Frontal cortex (tissue), 4 donors: ENCODE data around the gene LIPN. TPM values are rescaled to one million over a fixed set of nuclear protein-coding genes. Genes with fewer than 3 reads are reported as not detected.
"Not testable (repeated sequence)": the region's sequence is repeated elsewhere in the genome, so short reads cannot be mapped to it uniquely, and the experiment has no call there.

ENCODE experiments used
- DNase-seq, 2 donors: peaks; one replicate each; pipeline ENCODE4 v3.0.0; 2012; ENCODE audit warnings: low spot score in 2 of 2
- FAIRE-seq: peaks from 2 replicates; lab custom pipeline; 2012; peaks lifted over from hg19 to GRCh38; lab: Jason Lieb, UNC
- total RNA-seq: library from RNA; depleted of rRNA; stranded (reverse); fragments of >200 nt; gene quantifications from one replicate; pipeline ENCODE4 v1.2.3, GENCODE V29; 2014
- donor health status: control.
- donor health status: control.
- donor health status: control.

Gene LIPN, protein sequence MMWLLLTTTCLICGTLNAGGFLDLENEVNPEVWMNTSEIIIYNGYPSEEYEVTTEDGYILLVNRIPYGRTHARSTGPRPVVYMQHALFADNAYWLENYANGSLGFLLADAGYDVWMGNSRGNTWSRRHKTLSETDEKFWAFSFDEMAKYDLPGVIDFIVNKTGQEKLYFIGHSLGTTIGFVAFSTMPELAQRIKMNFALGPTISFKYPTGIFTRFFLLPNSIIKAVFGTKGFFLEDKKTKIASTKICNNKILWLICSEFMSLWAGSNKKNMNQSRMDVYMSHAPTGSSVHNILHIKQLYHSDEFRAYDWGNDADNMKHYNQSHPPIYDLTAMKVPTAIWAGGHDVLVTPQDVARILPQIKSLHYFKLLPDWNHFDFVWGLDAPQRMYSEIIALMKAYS
- total RNA-seq, result not detected

- DNase-seq (no peak), FAIRE-seq (no peak)
Measured at GRCh38 chr10:88759366-88760101, at the start of gene LIPN. Gene LIPN, plus strand, starts transcription at chr10:88760020. Its CDS starts 1,386 bp downstream, at chr10:88761406.

DNA sequence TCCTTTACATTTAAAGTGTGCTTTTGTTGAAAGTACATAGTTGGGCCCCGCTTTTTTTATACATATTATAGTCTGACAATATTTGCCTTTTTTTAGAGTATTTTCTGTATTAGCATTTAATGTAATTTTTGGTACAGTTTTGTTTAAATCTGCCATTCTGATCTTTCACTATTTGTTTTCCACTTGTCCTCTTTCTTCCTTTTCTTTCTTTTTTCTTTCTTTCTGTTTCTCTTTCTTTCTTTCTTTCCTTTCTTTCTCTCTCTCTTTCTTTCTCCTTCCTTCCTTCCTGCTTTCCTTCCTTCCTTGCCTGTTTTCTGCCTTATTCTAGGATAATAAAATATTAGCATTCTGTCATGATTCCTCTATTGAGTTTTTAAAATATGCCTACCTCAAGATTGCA, 44.3 kb upstream of the LIPN start:
- no peak for FAIRE-seq
- no peak for DNase-seq

DNA sequence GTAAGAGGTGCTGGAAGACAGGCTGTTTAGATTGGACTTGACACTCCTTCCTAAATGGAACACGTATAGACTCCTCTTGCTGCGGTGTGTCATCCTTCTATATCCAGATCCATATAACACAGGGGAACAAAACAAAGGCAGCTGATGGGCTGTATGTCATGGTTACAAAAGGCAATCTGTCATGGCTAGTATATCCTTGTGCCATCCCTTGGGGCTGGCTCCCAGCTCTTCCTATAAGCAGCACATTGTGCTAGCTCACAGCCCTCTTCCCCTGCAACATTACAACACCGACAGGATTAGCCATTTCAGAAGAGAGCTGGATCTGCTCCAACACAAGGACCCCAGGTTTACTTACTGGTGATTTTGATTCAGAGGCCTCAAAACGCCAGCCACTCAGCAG, 38.4 kb upstream of the LIPN start:
- DNase-seq (no peak), FAIRE-seq (no peak)

DNA sequence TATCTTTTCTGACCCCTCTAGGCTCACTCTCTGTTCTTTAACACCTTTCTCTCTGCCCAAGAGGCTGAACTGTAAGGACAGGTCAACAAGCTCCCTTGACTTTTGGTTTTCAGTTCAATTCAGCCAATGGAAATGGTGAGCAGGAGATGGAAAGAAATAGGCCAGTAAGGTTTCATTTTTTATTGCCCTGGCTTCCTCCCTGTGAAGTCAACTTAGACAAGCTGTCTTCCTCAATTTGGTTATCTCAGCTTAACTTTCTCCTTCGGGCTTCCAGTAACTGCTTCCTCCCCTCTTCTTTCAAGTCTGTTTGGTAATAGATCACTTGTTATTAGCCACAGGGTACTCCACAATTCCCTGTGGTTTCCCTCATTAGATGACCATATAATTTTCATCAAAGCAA, 34.0 kb upstream of the LIPN start:
- DNase-seq, result no peak
- FAIRE-seq, result no peak

DNA sequence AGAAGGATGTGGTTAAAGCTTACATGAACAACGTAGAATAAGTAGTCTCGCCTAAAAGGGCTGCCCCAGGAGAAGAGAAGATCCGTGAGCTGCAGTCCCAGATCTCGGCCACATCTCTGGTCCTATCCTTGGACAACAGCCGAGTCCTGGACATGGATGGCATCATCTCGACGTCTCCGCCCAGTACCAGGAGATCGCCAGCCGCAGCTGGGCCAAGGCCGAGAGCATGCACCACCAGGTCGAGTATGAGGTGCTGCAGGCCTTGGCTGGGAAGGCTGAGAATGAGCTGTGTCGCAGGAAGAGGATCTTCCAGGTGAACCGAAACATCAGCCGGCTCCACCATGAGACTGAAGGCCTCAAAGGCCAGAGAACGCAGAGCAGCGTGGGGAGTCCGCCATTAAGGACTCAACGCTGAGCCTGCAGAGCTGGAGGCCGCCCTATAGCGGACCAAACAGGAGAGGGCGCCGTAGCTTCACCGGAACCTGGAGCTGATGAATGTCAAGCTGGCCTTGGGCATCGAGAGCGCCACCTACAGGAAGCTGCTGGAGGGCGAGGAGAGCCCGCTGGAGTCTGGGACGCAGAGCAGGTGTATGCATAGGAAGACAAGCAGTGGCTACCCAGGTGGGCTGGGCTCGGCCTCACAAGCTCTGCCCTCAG, 31.6 kb upstream of the LIPN start:
- FAIRE-seq, result no peak

GRCh38 chr10:88730864-88731263, 29.0 kb upstream of the LIPN start:
- FAIRE-seq (no peak), DNase-seq (no peak)

More for the DNA sequence above, 31.6 kb upstream of the LIPN start:
- no peak for DNase-seq

- no peak for FAIRE-seq
- no peak for DNase-seq
Measured at GRCh38 chr10:88731296-88731695, 28.5 kb upstream of the LIPN start.

DNA sequence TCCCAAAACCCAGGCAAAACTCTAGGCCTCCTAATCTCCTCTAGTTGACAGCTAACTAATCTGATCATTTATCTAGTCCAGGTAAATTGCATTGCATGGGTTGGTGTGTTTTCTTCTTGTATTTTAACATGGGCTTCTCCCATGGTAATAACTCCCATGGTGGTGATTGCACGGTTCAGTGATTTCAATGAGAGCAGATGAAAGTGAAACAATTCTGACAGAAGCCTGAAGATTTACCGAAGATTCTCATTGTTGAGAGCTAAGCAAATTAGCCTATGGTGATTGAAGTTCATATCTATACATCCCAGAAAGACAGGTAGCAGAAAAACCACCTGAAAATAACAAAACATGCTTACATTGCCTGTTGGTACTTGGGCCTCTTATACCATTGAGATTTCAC, 26.6 kb upstream of the LIPN start:
- FAIRE-seq, result no peak
- no peak for DNase-seq

DNA sequence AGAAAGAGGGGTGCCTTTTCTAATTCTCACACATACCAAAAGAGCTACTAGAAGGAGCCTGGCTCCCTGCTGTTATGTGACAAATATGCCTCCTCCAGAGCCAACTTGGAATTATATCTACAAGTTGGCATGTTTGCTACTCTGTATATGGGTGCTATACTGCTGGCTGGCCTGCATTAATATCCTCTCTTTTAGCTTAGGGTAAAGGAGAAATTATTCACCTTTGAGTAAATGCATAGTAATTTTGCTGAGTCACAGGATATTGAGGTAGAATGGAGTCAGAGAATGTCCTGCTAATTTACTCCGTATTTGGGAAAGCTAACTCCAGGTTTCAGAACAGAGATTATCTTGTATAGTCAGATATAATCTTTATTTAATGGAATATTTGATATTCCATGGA, 24.2 kb upstream of the LIPN start:
- FAIRE-seq, result no peak
- DNase-seq, result no peak

- not testable (repeated sequence) for DNase-seq, FAIRE-seq
Measured at GRCh38 chr10:88741921-88742320, 17.9 kb upstream of the LIPN start.

- no peak for DNase-seq
- no peak for FAIRE-seq
Measured at GRCh38 chr10:88742448-88742847, 17.4 kb upstream of the LIPN start.

DNA sequence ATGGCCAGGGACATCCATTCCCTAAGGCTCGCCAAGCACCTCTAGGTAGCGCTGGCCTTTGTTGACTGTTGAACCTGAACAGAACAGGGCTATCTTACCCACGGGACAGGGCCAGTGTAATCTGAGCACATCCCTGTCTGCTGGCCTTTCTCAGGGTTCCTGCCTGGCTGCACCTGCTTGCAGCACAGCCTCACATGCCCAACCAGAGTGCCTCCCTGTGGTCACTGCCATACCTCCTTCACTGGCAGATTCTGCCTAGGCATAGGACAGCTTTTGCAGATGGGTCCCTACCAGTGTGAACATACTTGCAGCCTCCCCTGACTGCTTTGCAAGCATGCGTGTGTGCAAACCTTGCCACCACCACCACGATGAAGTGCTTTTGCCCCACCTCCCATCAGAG, 15.8 kb upstream of the LIPN start:
- no peak for FAIRE-seq

DNA sequence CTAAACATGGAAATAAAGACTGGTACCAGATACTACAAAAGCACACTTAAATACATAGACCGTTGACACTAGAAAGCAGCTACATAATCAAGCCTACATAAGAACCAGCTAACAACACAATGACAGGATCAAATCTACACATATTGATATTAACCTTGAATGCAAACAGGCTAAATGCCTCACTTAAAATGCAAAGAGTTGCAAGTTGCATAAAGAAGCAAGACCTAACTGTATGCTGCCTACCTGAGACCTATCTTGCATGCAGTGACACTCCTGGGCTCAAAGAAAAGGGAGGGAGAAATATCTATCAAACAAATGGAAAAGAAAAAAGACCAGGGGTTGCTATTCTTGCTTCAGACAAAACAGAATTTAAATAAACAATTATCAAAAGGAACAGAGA, 14.2 kb upstream of the LIPN start:
- DNase-seq (no peak), FAIRE-seq (no peak)

More for the DNA sequence above, 15.8 kb upstream of the LIPN start:
- DNase-seq, result no peak

GRCh38 chr10:88754287-88754686, 5.5 kb upstream of the LIPN start:
- no peak for DNase-seq
- no peak for FAIRE-seq

DNA sequence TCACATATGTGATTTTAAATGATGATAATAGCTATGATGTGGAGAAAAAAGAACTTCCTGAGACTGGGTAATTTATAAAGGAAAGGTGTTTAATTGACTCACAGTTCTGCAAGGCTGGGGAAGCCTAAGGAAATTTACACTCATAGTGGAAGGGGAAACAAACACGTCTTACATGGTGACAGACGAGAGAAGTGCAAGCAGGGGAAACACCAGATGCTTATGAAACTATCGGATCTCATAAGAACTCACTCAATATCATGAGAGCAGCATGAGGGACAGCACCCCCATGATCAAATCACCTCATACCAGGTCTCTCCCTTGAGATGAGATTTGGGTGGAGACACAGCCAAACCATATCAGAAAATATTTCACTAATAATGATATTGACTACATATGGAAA, 4.1 kb upstream of the LIPN start:
- FAIRE-seq, result no peak
- DNase-seq, result no peak

- FAIRE-seq, result no peak
Measured at GRCh38 chr10:88756660-88757059, 3.2 kb upstream of the LIPN start.

GRCh38 chr10:88762906-88763305, 3.1 kb downstream of the LIPN start:
- DNase-seq, result no peak
- no peak for FAIRE-seq

More at GRCh38 chr10:88756660-88757059, 3.2 kb upstream of the LIPN start:
- no peak for DNase-seq

- FAIRE-seq, result no peak
- no peak for DNase-seq
Measured at GRCh38 chr10:88763441-88763840, 3.6 kb downstream of the LIPN start.

DNA sequence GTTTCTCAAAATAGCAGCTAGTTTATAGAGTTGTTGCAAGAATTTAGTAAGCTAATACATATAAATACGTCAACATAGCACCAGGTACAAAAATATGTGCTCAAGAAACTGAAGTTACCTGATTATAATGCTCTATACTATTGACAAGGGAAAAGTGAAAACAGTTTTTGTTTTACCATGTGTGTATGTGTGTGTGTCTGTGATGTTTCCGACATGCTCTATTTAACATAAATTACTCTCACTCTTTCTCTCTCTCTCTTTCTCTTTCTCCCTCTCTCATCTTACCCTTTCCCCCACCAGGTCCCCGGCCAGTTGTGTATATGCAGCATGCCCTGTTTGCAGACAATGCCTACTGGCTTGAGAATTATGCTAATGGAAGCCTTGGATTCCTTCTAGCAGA, 4.3 kb downstream of the LIPN start:
- DNase-seq, result no peak
- FAIRE-seq, result no peak

- FAIRE-seq, result no peak
- no peak for DNase-seq
Measured at GRCh38 chr10:88765816-88766215, 6.0 kb downstream of the LIPN start.

GRCh38 chr10:88769384-88769783, 9.6 kb downstream of the LIPN start:
- FAIRE-seq, result no peak
- DNase-seq, result no peak
